Stimulated activated CD4-positive, alpha-beta T cell treated with anti-CD3 and anti-CD28 coated beads, TNF-alpha, amount 100 ng/mL, for 4 hours (primary cell): Measurements from ENCODE around the gene SIK2.

Experiments
- DNase-seq, 3 experiments: peaks; one replicate each; pipeline ENCODE4 v3.0.0-alpha.2; 2020; ENCODE audit warnings: low read depth in 3 of 3

The SIK2 gene

GRCh38 chr11:111582163-111582562 is 20.1 kb upstream of the SIK2 start:
- DNase-seq = no peak

GRCh38 chr11:111582881-111583280 is 19.4 kb upstream of the SIK2 start:
- no peak for DNase-seq

GRCh38 chr11:111585371-111585770 is 16.9 kb upstream of the SIK2 start:
- DNase-seq = no peak

- no peak for DNase-seq
These were observed 15.8 kb upstream of the SIK2 start for GRCh38 chr11:111586388-111586831.

- DNase-seq = no peak
These were observed 13.1 kb upstream of the SIK2 start for GRCh38 chr11:111589114-111589513.

GRCh38 chr11:111589886-111590499 is 12.3 kb upstream of the SIK2 start:
- no peak for DNase-seq

- no peak for DNase-seq
These were observed 10.9 kb upstream of the SIK2 start for GRCh38 chr11:111591187-111591960.

GRCh38 chr11:111592491-111592890 is 9.8 kb upstream of the SIK2 start:
- no peak for DNase-seq

GRCh38 chr11:111596319-111596718 is 5.9 kb upstream of the SIK2 start:
- no peak for DNase-seq

- DNase-seq = no peak
These were observed 4.1 kb upstream of the SIK2 start for GRCh38 chr11:111598148-111598547.

GRCh38 chr11:111598559-111598958 is 3.7 kb upstream of the SIK2 start:
- DNase-seq = no peak

GRCh38 chr11:111601636-111601978 is 642 bp upstream of the SIK2 start:
- no peak for DNase-seq

- DNase-seq = no peak
These were observed 789 bp downstream of the SIK2 start for GRCh38 chr11:111602865-111603610.

- no peak for DNase-seq
These were observed 1.4 kb downstream of the SIK2 start for GRCh38 chr11:111603611-111604130.

GRCh38 chr11:111604392-111605009 is 2.3 kb downstream of the SIK2 start:
- DNase-seq = no peak

- DNase-seq = no peak
These were observed 3.4 kb downstream of the SIK2 start for GRCh38 chr11:111605681-111606080.

GRCh38 chr11:111606986-111607385 is 4.7 kb downstream of the SIK2 start:
- no peak for DNase-seq

GRCh38 chr11:111607751-111608150 is 5.5 kb downstream of the SIK2 start:
- DNase-seq = no peak

- DNase-seq = no peak
These were observed 10.0 kb downstream of the SIK2 start for GRCh38 chr11:111612224-111612623.

GRCh38 chr11:111617286-111617685 is 15.0 kb downstream of the SIK2 start:
- no peak for DNase-seq

GRCh38 chr11:111620518-111620917 is 18.3 kb downstream of the SIK2 start:
- DNase-seq = no peak

GRCh38 chr11:111623527-111624030 is 21.3 kb downstream of the SIK2 start:
- DNase-seq = no peak
